Hematopoietic multipotent progenitor cell treated with erythropoietin and hydrocortisone succinate and interleukin-3 and kit ligand, for 15 days (in vitro differentiated cells): ENCODE measurements around the gene TEX9.
"Not testable (repeated sequence)": the region's sequence is repeated elsewhere in the genome, so short reads cannot be mapped to it uniquely, and the experiment has no call there.

ENCODE experiments used
- DNase-seq: peaks from one replicate; pipeline ENCODE4 v3.0.0-alpha.2; 2015; ENCODE audit warnings: low spot score

Gene TEX9

DNA sequence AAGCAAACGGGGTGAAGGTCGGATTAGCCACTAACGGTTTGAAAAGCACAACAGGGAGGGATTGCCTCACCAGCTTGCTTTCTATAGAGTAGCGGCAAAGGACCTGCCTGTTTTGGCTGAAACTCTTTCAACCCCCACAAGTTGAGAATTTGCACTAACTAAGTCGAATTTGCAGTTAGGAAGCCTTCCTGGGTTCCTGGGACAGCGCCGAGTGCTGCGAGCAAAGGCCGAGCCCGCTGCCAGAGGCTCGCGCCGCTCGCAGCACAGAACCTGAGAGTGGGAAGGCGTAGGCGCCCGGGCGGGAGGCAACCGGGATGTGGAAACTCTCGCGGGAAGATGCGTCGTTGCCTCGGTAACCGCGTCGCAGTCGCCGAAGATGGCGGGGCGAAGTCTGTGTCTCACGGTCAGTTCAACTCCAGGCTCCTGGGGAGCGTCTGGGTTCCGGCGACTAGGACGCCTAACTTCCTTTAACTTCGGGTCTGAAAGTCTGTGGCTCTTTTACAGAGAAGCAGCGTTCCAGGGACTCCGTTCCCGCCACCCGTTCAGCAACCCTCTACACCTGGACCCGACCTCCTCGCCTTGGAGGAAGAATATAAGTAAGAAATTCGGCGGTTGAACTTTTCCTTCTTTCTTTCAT is at the start of gene TEX9:
Gene TEX9, plus strand, starts transcription at position 352 of the 637 bp plus-strand sequence. Its CDS starts 25 bp downstream, at position 377.
- peak; percentile 73 for DNase-seq

- not testable (repeated sequence) for DNase-seq
Observed at GRCh38 chr15:56316561-56316960, 48.7 kb upstream of the TEX9 start.

GRCh38 chr15:56320316-56320715 is 44.9 kb upstream of the TEX9 start:
- peak; percentile 9 for DNase-seq

DNA sequence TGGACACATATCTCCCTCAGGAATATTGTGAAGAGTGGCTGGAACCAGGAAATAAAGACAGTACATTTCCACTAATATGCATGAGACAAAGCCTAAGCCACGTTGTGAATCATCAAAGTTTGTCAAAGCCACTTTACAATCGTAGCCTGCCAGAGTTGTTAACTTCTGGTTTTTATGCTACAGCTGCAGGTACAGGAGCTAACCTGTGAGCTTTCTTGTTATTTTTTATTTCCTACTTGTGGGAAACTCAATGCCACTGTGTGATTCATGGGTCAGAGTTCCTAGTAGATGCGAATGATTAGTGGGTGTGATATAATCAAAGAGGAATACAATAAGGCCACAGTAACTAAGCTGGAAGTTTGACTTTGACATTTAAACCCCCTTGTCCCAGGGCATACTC is 44.4 kb upstream of the TEX9 start:
- no peak for DNase-seq

- DNase-seq = no peak
Observed at GRCh38 chr15:56322444-56322843, 42.8 kb upstream of the TEX9 start.

DNA sequence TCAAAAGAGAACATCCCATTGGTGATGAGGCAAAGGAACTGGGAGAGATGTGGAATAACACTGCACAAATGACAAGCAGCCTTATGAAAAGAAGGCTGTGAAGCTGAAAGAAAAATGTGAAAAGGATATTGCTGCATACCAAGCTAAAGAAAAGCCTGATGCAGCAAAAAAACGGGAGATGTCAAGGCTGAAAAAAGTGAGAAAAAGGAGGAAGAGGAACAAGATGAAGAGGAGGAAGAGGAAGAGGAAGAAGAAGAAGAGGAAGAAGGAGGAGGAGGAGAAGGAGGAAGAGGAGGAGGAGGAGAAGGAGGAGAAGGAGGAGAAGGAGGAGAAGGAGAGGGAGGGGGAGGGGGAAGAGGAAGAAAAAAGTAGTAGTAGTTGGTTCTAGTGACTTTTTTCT is 41.8 kb upstream of the TEX9 start:
- DNase-seq = no peak

GRCh38 chr15:56325186-56325585 is 40.0 kb upstream of the TEX9 start:
- no peak for DNase-seq

DNA sequence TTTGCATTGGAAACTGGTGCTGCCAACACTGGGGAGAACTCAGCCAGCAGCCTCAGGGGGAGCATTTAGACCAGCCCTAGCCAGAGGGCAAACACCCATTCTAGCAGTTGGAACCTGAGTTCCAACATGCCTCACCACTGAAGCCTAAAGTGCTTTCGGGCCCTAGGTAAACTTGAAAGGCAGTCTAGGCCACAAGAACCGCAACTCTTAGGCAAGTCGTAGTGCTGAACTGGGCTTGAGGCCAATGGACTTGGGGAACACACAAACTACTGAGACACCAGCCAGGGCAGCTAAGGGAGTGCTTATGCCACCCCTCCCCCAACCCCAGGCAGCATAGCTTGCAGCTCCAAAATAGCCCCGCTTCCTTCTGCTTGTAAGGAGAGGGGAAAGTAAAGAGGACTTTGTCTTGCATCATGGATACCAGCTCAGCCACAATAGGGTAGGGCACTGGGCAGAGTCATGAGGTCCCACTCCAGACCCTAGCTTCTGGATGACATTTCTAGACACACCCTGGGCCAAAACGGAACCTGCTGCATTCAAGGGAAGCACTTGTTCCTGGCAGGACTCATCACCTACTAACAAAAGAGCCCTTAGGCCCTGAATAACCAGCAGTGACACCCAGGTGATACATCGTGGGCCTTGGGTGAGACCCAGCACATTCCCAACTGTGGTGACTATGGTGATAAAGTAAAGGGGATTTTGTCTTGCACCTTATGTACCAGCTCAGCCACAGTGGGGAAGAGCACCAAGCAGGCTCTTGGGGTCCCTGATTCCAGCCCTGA is 37.3 kb upstream of the TEX9 start:
- no peak for DNase-seq

- no peak for DNase-seq
Observed at GRCh38 chr15:56337084-56337725, 28.0 kb upstream of the TEX9 start.

DNA sequence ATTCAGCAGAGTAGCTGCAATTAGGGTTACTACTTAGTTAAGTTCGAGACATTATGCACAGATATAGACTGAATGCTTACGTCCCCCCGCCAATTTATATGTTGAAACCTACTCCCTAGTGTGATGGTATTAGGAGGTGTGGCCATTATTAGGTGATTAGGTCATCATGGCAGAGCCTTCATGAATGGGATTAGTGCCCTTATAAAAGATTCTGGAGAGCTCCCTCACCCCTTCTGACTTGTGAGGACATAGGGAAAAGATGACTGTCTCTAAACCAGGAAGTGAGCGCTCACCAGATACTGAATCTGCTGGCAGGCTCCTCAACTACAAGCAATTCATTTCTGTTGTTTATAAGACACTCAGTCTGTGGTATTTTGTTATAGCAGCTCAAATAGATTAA is 25.6 kb upstream of the TEX9 start:
- no peak for DNase-seq

- no peak for DNase-seq
Observed at GRCh38 chr15:56341201-56341600, 24.0 kb upstream of the TEX9 start.

GRCh38 chr15:56342653-56343052 is 22.6 kb upstream of the TEX9 start:
- DNase-seq = no peak

GRCh38 chr15:56343879-56344278 is 21.3 kb upstream of the TEX9 start:
- DNase-seq = no peak

- DNase-seq = no peak
Observed at GRCh38 chr15:56344336-56344735, 20.9 kb upstream of the TEX9 start.

DNA sequence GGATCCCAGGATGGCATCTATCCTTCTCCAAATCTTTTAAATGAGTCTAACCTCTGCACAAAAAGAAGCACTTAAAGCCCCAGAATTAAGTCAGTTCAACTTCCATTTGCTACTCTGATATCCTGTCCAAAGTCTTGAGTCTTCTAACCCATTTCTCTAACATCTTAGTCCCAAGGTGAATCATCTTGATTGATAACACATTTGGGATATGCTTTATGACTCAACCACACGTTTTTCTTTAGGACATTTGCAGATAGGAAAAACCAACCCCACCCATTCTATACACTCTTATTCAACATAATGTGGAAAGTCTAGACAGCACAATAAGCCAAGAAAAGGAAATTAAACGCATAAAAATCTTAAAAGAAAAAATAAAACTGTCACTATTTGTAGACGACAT is 18.8 kb upstream of the TEX9 start:
- no peak for DNase-seq

- DNase-seq = no peak
Observed at GRCh38 chr15:56349554-56349953, 15.7 kb upstream of the TEX9 start.

DNA sequence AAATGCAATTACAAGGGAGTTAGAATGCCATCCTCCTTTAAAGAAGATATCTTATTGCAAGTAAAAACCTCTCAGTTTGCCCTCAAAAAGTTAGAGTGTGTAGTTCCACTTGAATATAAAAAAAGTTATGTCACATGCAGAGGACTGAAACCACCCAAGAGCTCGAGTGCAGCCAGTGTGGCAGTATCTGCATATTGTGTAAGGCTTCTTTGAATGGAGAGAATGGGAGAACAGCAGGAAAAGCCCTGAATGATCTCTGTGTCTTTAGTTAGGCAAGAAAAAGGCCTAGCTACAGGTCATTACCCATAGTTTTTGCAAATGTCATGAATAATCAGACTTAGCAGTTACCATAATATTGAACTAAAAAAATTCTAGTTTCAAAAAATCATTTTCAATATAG is 13.9 kb upstream of the TEX9 start:
- no peak for DNase-seq

- DNase-seq = no peak
Observed at GRCh38 chr15:56351957-56352506, 13.2 kb upstream of the TEX9 start.

DNA sequence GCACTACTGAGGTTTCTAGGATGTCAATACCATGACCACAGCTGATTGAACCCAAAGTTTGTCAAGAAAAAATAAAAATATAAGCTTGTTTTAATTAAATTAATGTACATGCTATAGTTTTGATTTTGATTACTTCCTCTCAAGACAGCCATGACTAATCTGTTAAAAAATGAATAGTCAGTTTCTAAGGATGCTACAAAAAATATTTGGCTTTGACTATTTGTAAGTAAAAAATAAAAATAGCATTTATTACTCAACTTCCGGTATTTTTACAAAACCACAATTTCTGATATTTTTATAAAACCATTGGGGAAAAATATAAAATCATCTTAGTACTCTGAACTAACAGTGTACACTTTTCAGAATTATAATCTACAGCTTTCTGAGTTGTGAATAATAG is 12.1 kb upstream of the TEX9 start:
- DNase-seq = no peak

- DNase-seq = no peak
Observed at GRCh38 chr15:56353740-56354139, 11.5 kb upstream of the TEX9 start.

- no peak for DNase-seq
Observed at GRCh38 chr15:56356616-56357015, 8.6 kb upstream of the TEX9 start.

GRCh38 chr15:56358604-56359003 is 6.6 kb upstream of the TEX9 start:
- no peak for DNase-seq

- DNase-seq = no peak
Observed at GRCh38 chr15:56361987-56362386, 3.2 kb upstream of the TEX9 start.
